GM19099 (cell line): Measurements from ENCODE around the gene UBE4A.

Experiments
- POLR2A ChIP-seq: IDR thresholded peaks from 3 replicates; pipeline ENCODE4 v1.6.1; 2011; ENCODE audit warnings: low read depth; ENCODE audit not compliant: insufficient read length; ENCODE audit errors: extremely low read depth

Gene UBE4A

GRCh38 chr11:118366287-118366686 lies 6.9 kb downstream of the UBE4A start:
- no peak for TF ChIP-seq POLR2A

- no peak for TF ChIP-seq POLR2A
These were observed 11.4 kb downstream of the UBE4A start for GRCh38 chr11:118370774-118371173.

DNA sequence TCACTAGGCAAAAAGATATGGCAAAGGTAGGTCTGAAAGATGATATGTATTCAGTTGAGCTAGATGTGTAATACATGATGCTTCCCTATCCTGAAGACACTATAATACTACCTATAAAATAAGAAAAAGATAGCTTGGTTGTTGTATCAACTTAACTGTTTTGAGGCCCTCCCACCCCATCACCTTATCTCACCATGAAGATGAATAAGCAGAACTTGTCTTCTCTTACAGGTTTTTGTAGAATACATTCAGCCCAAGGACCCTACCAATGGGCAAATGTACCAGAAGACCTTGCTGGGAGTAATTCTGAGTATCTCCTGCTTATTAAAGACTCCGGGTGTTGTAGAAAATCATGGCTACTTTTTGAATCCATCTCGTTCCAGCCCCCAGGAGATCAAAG lies 13.9 kb downstream of the UBE4A start:
- no peak for TF ChIP-seq POLR2A

DNA sequence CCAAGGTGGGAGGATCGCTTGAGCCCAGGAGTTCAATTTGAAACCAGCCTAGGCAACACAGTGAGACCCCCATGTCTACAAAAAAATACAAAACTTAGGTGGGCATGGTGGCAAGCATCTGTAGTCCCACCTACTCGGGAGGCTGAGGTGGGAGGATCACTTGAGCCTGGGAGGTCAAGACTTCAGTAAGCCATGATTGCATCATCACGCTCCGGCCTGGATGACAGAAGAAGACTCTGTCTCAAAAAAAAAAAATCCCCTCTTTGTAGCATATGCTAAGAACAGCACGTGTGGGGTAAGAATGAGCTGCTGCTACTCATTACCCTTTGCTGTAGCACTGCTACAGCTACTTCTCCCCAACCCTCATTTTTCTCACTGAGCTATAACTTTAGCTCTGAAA lies 14.5 kb downstream of the UBE4A start:
- no peak for TF ChIP-seq POLR2A

- TF ChIP-seq POLR2A = no peak
These were observed 15.3 kb downstream of the UBE4A start for GRCh38 chr11:118374729-118375128.

- no peak for TF ChIP-seq POLR2A
These were observed 16.6 kb downstream of the UBE4A start for GRCh38 chr11:118375978-118376377.

DNA sequence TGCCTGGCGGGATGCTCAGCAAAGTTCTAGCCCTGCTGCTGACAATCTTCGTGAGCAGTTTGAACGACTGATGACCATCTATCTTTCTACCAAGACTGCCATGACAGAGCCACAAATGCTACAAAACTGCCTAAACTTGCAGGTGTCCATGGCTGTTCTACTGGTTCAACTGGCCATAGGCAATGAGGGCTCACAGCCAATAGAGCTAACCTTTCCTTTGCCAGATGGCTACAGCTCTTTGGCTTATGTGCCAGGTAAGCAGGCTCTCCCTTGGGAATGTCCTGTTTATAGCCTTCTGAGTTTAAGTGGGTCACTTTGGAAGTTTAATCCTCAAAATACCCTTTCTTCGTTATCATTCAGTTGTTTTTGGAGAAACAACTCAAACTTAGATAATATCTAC lies 20.1 kb downstream of the UBE4A start:
- TF ChIP-seq POLR2A = no peak

GRCh38 chr11:118380571-118380970 lies 21.2 kb downstream of the UBE4A start:
- no peak for TF ChIP-seq POLR2A

- TF ChIP-seq POLR2A = no peak
These were observed 23.6 kb downstream of the UBE4A start for GRCh38 chr11:118382954-118383353.

DNA sequence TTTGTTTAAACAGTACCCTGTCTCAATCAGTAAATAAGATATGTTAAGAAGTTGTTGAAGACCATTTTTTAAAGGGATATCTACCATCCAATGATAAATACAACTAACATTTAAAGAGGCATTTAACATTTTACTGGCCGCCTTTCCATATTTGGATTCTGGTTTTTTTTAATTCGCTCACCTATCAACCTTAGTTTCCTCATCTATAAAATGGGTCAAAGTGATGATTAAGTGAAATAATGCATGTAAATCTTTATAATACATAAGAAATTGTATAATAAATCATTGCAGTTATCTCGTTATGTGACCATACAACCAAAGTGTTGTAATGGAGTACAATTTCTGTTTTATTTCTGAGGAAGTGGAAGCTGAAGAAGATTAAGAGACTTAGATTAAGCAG lies 24.3 kb downstream of the UBE4A start:
- TF ChIP-seq POLR2A = no peak

GRCh38 chr11:118396097-118396501 lies 36.7 kb downstream of the UBE4A start:
- no peak for TF ChIP-seq POLR2A

DNA sequence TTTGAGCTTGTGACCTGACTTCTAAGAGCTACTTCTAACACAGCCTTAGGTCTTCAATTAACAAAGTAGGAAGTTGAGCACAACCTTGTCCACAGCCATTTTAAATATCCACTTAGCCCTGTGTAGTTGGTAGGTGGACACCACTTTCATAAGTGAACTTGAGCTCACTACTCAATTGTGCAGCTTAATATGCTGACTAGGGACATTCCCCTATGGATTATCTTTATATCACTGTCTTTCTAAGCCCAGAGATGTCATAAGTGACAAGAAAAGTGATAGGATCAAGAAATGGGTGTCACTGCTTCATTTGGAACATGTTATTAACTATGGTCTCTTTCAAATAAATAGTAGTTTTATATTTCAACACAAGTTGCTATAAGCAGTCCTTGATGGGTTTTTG lies 38.0 kb downstream of the UBE4A start:
- no peak for TF ChIP-seq POLR2A

GRCh38 chr11:118398791-118399559 lies 39.6 kb downstream of the UBE4A start:
- TF ChIP-seq POLR2A = no peak

DNA sequence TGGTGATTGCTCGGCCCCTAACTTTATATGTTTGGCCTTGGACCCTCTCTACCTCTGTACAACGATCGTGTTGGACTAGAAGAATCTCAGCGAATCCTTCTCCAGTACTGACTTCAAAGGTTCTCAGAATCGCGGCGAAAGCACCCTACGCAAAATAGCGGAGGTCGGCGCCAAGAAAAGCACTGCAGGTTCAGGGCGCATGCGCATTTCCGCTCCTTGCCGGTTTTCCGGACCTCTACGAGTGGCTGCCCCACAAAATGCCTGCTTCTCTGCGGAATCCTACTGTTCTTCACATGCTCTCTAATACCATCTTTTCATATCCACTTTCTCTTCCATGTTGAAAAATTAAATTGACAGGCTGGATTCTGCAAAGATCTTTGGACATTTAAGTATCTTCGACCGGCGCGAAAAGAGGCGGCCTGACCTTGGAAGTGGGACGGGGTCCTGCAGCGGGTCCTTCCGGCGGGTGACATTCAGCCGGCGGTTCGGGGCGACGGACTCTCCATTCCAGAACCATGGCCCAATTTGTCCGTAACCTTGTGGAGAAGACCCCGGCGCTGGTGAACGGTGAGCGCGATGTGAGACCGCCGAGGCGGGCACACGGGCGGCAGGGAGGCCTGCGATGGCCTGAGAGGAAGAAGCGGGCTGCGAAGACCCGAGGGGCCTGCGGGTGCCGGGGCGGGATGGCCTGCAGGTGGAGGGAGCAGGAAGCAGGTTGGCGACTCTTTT lies 41.9 kb downstream of the UBE4A start, which contains the start of gene ATP5MG:
Gene ATP5MG, plus strand, starts transcription at position 456 of the 729 bp plus-strand sequence. Its CDS starts 60 bp downstream, at position 516.
- peak; percentile 74 for TF ChIP-seq POLR2A

DNA sequence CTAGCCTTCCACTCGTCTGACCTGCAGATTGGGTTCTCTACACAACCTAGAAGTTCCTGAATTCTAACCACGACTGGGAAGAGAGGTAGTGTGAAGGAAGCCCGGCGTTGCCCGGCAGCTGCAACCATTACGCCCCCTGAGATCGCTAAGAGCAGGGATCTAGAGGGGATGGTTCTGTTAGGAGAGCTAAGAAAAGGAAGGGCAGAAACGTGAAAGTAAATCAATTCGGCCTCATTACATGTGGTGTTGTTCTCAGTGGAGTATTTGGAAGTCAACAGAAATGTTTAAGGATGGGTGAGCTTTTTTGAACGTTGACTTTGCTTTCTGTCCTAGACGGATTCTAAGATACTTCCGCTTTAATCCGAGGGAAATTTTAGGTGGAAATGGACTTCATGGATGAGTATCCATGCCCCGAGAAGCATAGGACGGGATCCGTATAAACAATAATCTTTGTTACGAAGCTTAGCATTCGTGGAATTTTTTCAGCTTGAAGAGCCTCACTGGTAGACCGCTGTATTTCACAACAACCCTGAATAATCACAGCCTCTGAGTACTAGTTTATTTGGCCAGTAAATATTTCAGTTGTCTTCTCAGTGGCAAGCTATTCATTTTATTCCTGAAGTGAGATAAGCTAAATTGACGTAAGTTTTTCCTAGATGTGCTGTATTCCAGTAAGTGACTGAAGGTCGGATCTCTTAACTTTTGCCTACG lies 42.6 kb downstream of the UBE4A start:
- no peak for TF ChIP-seq POLR2A
